ENCODE results near the gene HDAC4. TPM values are rescaled to one million over a fixed set of nuclear protein-coding genes. Genes with fewer than 3 reads are reported as not detected.

HDAC4 gene
- total RNA-seq, 1 experiment from 2014 or later = 32.0 TPM

DNA sequence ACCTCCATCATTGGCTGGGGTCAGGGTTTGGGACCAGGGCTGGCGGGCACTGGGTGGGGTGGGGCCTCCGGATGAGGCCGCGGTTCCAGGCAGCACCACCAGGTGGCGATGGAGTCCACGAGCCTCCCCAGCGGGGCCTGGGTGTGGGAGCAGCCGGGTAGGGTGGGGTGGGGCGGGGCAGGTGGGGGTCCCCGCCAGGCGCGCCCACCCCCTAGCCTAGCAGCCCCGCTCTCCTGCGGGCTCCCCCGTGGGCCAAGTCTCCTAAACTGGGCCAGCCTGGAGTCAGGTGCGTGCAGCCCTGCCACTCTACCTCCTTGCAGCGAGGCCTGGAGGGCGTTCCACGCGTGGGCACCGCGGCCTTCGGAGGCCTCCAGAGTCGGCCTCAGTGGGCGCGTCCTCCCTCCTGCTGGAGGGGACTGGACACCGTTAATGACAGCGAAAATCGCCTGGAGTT lies 365.4 kb downstream of the HDAC4 start:
- Histone ChIP-seq H3T11ph (ENCODE audit: low read length) (no peak overlapping the region), H3K9me3 (ENCODE audit: control insufficient read depth, low read depth, low read length) (no peaks in the 10 kb centered on the region), H3K79me1 (ENCODE audit: insufficient read depth, low read depth, low read length, poor library complexity, severe bottlenecking) (no peaks in the 10 kb centered on the region), H2BK5ac (ENCODE audit: insufficient read length, low read length) (no peak overlapping the region), H4K8ac (replicated peaks; ENCODE audit: insufficient read length, low read depth, low read length) (no peak overlapping the region), H3K4me2 (ENCODE audit: insufficient read depth, insufficient read length, low read length) (no peak overlapping the region), H3K56ac (ENCODE audit: insufficient read length, low read depth, low read length) (no peak overlapping the region), H2BK15ac (ENCODE audit: low read depth, low read length) (no peak overlapping the region), H3K27ac (ENCODE audit: insufficient read length, low read depth, low read length) (no peak overlapping the region), H3K9ac (ENCODE audit: extremely low read depth, insufficient read length, low read length) (no peak overlapping the region), H3K14ac (ENCODE audit: insufficient read depth, low read length) (no peak overlapping the region), H3K23me2 (ENCODE audit: insufficient read length, low read depth, low read length, poor library complexity, severe bottlenecking) (no peaks in the 10 kb centered on the region), H3K23ac (ENCODE audit: insufficient read length, low read depth, low read length) (no peak overlapping the region), H3K4me1 (ENCODE audit: insufficient read depth, low read length) (no peaks in the 10 kb centered on the region), H2AFZ (ENCODE audit: low read length) (no peak overlapping the region), H4K20me1 (ENCODE audit: control insufficient read depth, insufficient read depth, insufficient read length) (no peaks in the 10 kb centered on the region), H3K18ac (ENCODE audit: insufficient read length, low read depth, low read length) (no peak overlapping the region), H2BK120ac (ENCODE audit: low read depth, low read length, poor library complexity, severe bottlenecking) (no peak overlapping the region), H2AK5ac (ENCODE audit: insufficient read length, low read length) (no peak overlapping the region), H2BK20ac (ENCODE audit: low read depth, low read length, poor library complexity, severe bottlenecking) (no peak overlapping the region), H3K79me2 (ENCODE audit: insufficient read depth, low read length) (no peaks in the 10 kb centered on the region), H3K27me3 (ENCODE audit: insufficient read depth, low read length) (no peaks in the 10 kb centered on the region), H4K91ac (ENCODE audit: insufficient read length, low read depth, low read length) (no peak overlapping the region), H2BK12ac (ENCODE audit: insufficient read length, low read depth, low read length) (no peak overlapping the region), H4K5ac (ENCODE audit: insufficient read length, low read depth, low read length) (no peak overlapping the region), H3K4ac (ENCODE audit: low read depth, low read length) (no peak overlapping the region)
- no peak overlapping the region for H3K27ac Mint-ChIP-seq
- no peak overlapping the region for H3K4me3 Mint-ChIP-seq
- no peaks in the 10 kb centered on the region; a peak in 1 of 7 replicates for H3K36me3 Mint-ChIP-seq (ENCODE audit: insufficient read depth in 1 of 3, low read depth in 3 of 3)
- no peaks in the 10 kb centered on the region for H3K9me3 Mint-ChIP-seq
- TF ChIP-seq, protein P1, sequence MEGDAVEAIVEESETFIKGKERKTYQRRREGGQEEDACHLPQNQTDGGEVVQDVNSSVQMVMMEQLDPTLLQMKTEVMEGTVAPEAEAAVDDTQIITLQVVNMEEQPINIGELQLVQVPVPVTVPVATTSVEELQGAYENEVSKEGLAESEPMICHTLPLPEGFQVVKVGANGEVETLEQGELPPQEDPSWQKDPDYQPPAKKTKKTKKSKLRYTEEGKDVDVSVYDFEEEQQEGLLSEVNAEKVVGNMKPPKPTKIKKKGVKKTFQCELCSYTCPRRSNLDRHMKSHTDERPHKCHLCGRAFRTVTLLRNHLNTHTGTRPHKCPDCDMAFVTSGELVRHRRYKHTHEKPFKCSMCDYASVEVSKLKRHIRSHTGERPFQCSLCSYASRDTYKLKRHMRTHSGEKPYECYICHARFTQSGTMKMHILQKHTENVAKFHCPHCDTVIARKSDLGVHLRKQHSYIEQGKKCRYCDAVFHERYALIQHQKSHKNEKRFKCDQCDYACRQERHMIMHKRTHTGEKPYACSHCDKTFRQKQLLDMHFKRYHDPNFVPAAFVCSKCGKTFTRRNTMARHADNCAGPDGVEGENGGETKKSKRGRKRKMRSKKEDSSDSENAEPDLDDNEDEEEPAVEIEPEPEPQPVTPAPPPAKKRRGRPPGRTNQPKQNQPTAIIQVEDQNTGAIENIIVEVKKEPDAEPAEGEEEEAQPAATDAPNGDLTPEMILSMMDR (conservative IDR thresholded peaks at IDR 0.05) = peak; percentile 88
- H3K27me3 Mint-ChIP-seq (ENCODE audit: low read depth) = peaks cover 9% of the 10 kb centered on the region
- 0 out of 4 replicates have a peak, but pooled peaks cover 0 to 2% of the 10 kb centered on the region in 2 experiments for H3K4me1 Mint-ChIP-seq
- no CpG with 5 or more reads among the region's 29 CpGs for WGBS (ENCODE audit: extremely low coverage, insufficient read length, low lambda C conversion rate)
- DNase-seq = peak; percentile 70
